Measurements from ENCODE around the gene FAM149A.

GRCh38 chr4:186158021-186158813 is 53.7 kb downstream of the FAM149A start:
- TF ChIP-seq CTCF (IDR thresholded peaks at IDR 0.05) = no peak
- no peak for TF ChIP-seq NFYB (CRISPR knock-in tag; conservative IDR thresholded peaks at IDR 0.05; ENCODE audit: low read depth)
- TF ChIP-seq NFATC4 (CRISPR knock-in tag; IDR thresholded peaks at IDR 0.05) = no peak
- no peak for TF ChIP-seq HMGXB4 (CRISPR knock-in tag; IDR thresholded peaks at IDR 0.05)
- TF ChIP-seq FOXP1 (CRISPR knock-in tag; IDR thresholded peaks at IDR 0.05; ENCODE audit: borderline replicate concordance) = no peak

Data from WTC11 (cell line).